Measurements from ENCODE around the gene BMPR1A.
"Not testable (repeated sequence)": the region's sequence is repeated elsewhere in the genome, so short reads cannot be mapped to it uniquely, and the experiment has no call there.

Gene BMPR1A

DNA sequence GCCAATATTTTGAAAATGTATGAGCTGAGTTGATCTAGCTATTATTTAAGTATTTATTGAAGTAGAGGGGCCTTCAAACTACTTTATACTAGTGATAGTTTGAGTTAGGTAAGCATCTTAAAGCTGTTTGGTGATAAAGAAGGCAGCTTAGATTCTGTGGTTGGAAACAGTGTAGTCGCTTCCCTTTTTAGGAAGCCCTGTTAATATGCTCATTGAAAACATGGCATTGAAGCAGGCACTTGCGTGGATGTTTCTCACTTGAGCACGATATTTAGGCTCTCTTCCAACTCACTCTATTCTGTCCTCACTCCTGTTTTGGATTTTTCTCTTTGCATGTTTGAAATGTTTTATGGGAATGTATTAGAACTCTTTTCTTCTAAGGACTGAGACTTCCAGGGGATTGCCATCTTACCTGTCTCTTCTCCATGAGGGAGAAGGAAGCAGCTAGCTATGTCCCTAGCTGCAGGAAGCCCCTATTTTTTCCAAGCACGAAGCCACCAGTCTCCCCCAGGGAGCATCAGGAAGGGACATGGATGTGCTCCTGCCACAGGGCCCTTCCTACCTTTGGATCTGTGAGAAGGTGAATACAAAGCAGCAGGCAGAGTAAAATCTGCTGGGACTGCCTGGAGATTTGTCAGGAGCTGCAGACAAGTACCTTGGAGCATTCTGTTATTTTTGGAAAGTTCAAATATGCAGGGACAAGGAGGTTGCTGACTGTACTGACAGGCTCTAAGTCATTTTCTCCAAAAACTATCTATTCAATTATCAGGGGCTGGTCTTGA is 22.0 kb upstream of the BMPR1A start:
- no peak overlapping the region for H3K4me2 ChIP-seq (ENCODE audit: low read length)
- no peaks in the 10 kb centered on the region for H3F3A ChIP-seq (ENCODE audit: control insufficient read depth, insufficient read depth)
- no peaks in the 10 kb centered on the region for H3K4me1 ChIP-seq (ENCODE audit: control insufficient read depth, low read length)
- no peaks in the 10 kb centered on the region for H3K9me3 ChIP-seq (ENCODE audit: control insufficient read depth, insufficient read depth, low read length)
- H3K27me3 ChIP-seq (ENCODE audit: control insufficient read depth, low read length): peaks cover 13% of the 10 kb centered on the region
- H4K20me1 ChIP-seq (ENCODE audit: control insufficient read depth, insufficient read depth, low read depth, low read length): 0 out of 2 replicates have a peak, but pooled peaks cover 2% of the 10 kb centered on the region
- TF ChIP-seq, protein P1, sequence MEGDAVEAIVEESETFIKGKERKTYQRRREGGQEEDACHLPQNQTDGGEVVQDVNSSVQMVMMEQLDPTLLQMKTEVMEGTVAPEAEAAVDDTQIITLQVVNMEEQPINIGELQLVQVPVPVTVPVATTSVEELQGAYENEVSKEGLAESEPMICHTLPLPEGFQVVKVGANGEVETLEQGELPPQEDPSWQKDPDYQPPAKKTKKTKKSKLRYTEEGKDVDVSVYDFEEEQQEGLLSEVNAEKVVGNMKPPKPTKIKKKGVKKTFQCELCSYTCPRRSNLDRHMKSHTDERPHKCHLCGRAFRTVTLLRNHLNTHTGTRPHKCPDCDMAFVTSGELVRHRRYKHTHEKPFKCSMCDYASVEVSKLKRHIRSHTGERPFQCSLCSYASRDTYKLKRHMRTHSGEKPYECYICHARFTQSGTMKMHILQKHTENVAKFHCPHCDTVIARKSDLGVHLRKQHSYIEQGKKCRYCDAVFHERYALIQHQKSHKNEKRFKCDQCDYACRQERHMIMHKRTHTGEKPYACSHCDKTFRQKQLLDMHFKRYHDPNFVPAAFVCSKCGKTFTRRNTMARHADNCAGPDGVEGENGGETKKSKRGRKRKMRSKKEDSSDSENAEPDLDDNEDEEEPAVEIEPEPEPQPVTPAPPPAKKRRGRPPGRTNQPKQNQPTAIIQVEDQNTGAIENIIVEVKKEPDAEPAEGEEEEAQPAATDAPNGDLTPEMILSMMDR (IDR thresholded peaks at IDR 0.05; ENCODE audit: low read depth, low read length, poor library complexity, severe bottlenecking): no peak
- TF ChIP-seq EZH2phosphoT487 (IDR thresholded peaks at IDR 0.05; ENCODE audit: borderline replicate concordance, low read length): no peak
- H3K36me3 ChIP-seq (ENCODE audit: control insufficient read depth, low read length): no peaks in the 10 kb centered on the region
- H3K9me2 ChIP-seq (replicated peaks; ENCODE audit: control insufficient read depth, low read length): no peaks in the 10 kb centered on the region
- no peaks in the 10 kb centered on the region for H3K79me2 ChIP-seq (ENCODE audit: control insufficient read depth, low read length)
- H3K27ac ChIP-seq (ENCODE audit: low read depth, low read length): no peak overlapping the region
- no peak overlapping the region for H3K4me3 ChIP-seq (ENCODE audit: low read length)

DNA sequence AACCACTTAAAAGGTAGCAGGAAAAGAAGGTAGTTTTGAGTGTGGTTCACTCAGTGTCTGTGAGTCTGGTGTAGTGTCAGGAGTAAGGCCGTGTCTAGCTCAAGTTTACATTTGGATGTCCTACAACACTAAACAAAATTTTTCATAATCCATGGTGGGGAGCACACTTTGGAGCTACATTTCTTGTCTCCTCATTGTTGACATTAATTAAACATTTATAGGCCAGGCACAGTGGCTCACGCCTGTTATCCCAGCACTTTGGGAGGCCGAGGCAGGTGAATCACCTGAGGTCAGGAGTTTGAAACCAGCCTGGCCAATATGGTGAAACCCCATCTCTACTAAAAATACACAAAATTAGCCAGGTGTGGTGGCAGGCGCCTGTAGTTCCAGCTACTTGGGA is 21.1 kb upstream of the BMPR1A start:
- H3K36me3 ChIP-seq (ENCODE audit: control insufficient read depth, low read length); H3K4me3 ChIP-seq (ENCODE audit: low read length): not testable (repeated sequence)

DNA sequence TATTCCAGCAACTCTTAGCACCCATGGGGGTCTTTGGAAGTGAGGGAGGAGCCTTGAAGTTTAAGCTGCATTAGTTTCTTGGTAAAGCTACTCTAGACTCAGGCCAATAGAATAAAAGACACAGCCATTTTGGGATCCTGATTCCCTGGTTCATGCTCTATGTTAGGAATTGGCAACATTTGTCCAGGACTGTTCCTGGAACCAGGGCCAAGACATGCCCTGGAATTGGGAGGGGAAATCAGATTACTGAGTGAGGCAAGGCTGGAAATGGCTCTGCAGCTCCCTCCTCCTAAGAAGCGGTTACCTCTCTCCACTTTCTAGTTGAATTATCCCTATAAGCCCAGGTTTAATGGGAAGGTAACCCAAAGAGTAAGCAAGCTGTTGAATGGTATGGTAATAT is 14.2 kb upstream of the BMPR1A start:
- no peaks in the 10 kb centered on the region; the same call in 1 of the 2 replicates for H4K20me1 ChIP-seq (ENCODE audit: control insufficient read depth, insufficient read depth, low read depth, low read length)
- no peaks in the 10 kb centered on the region for H3K79me2 ChIP-seq (ENCODE audit: control insufficient read depth, low read length)
- no peaks in the 10 kb centered on the region for H3F3A ChIP-seq (ENCODE audit: control insufficient read depth, insufficient read depth)
- TF ChIP-seq, protein P1 (IDR thresholded peaks at IDR 0.05; ENCODE audit: low read depth, low read length, poor library complexity, severe bottlenecking): no peak
- no peaks in the 10 kb centered on the region for H3K4me1 ChIP-seq (ENCODE audit: control insufficient read depth, low read length)
- no peaks in the 10 kb centered on the region for H3K9me2 ChIP-seq (replicated peaks; ENCODE audit: control insufficient read depth, low read length)
- H3K27me3 ChIP-seq (ENCODE audit: control insufficient read depth, low read length): peaks cover 16% of the 10 kb centered on the region
- H3K36me3 ChIP-seq (ENCODE audit: control insufficient read depth, low read length): no peaks in the 10 kb centered on the region
- H3K4me2 ChIP-seq (ENCODE audit: low read length): no peak overlapping the region
- H3K27ac ChIP-seq (ENCODE audit: low read depth, low read length): no peak overlapping the region
- no peaks in the 10 kb centered on the region for H3K9me3 ChIP-seq (ENCODE audit: control insufficient read depth, insufficient read depth, low read length)
- no peak overlapping the region for H3K4me3 ChIP-seq (ENCODE audit: low read length)

More for the DNA sequence above, 21.1 kb upstream of the BMPR1A start:
- H3K4me1 ChIP-seq (ENCODE audit: control insufficient read depth, low read length); H3K4me2 ChIP-seq (ENCODE audit: low read length); H3K79me2 ChIP-seq (ENCODE audit: control insufficient read depth, low read length); H4K20me1 ChIP-seq (ENCODE audit: control insufficient read depth, insufficient read depth, low read depth, low read length); H3K9me3 ChIP-seq (ENCODE audit: control insufficient read depth, insufficient read depth, low read length); H3F3A ChIP-seq (ENCODE audit: control insufficient read depth, insufficient read depth); H3K9me2 ChIP-seq (replicated peaks; ENCODE audit: control insufficient read depth, low read length); H3K27ac ChIP-seq (ENCODE audit: low read depth, low read length): not testable (repeated sequence)
- peaks cover 16% of the 10 kb centered on the region for H3K27me3 ChIP-seq (ENCODE audit: control insufficient read depth, low read length)

DNA sequence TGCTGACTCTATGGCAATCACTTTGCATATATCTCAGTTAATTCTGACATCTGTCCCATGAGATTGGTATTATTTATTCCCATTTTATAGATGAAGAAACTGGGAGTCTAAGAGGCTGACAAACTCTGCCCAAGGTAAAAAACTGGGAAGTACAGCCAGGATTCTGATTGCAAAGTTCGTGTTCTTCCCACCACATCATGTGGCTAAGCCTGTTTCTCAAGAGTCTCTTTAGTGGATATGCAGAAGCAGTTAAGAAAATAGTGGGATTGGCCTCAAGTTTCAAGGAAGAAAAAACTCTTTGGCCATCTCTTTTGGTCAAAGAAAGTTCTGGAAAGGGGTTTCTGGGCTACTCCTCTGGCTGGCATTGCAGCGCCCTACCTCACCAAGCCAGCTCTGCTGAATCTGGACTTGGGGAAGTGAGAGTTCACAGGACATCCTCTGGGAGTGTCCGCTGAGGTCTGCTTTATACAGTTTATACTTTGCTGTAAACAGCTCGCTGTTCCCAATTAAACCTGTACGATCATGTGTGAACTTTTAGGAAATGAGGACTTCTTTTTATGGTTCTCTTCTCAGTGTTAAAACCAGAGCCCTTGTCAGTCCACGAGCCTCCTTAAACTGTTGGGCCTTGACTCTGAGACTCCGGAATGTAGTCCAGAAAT is 12.2 kb upstream of the BMPR1A start:
- Histone ChIP-seq H3K36me3 (ENCODE audit: control insufficient read depth, low read length) (no peaks in the 10 kb centered on the region), H3K27ac (ENCODE audit: low read depth, low read length) (no peak overlapping the region), H3K9me2 (replicated peaks; ENCODE audit: control insufficient read depth, low read length) (no peaks in the 10 kb centered on the region), H3K4me2 (ENCODE audit: low read length) (no peak overlapping the region), H3K4me1 (ENCODE audit: control insufficient read depth, low read length) (peaks cover 11% of the 10 kb centered on the region), H3K4me3 (ENCODE audit: low read length) (no peak overlapping the region), H4K20me1 (ENCODE audit: control insufficient read depth, insufficient read depth, low read depth, low read length) (peaks cover 3% of the 10 kb centered on the region; the same call in 1 of the 2 replicates), H3F3A (ENCODE audit: control insufficient read depth, insufficient read depth) (no peaks in the 10 kb centered on the region), H3K9me3 (ENCODE audit: control insufficient read depth, insufficient read depth, low read length) (no peaks in the 10 kb centered on the region), H3K79me2 (ENCODE audit: control insufficient read depth, low read length) (no peaks in the 10 kb centered on the region), H3K27me3 (ENCODE audit: control insufficient read depth, low read length) (peaks cover 21% of the 10 kb centered on the region)
- TF ChIP-seq, protein P1 (IDR thresholded peaks at IDR 0.05; ENCODE audit: low read depth, low read length, poor library complexity, severe bottlenecking): no peak
- TF ChIP-seq EZH2phosphoT487 (IDR thresholded peaks at IDR 0.05; ENCODE audit: borderline replicate concordance, low read length): no peak

Data from DOHH2 (cell line).